Measurements from ENCODE around the gene CNNM1. TPM values are rescaled to one million over a fixed set of nuclear protein-coding genes. Genes with fewer than 3 reads are reported as not detected.

The CNNM1 gene
- total and polyA plus RNA-seq, 2 donors (not counting 3 experiments of a cell fraction or from before 2014, with no cell fraction given) = not detected

DNA sequence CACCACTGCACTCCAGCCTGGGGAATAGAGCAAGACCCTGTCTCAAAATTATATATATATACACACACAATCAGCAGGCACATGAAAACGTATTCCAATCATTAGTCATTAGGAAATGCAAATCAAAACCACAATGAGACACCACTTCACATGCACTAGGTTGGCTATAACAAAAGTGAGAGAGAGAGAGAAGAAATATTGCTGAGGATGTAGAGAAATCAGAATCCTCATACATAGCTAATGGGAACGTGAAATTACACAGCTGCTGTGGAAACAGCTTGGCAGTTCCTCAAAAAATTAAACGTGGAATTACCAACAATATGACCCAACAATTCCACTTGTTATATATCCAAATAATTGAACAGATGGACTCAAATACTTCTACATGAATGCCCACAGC lies 43.3 kb upstream of the CNNM1 start:
- dilution Hi-C loops (cut with MboI; ENCODE audit: extremely low pct_ligation_motif_present, low sequenced_read_pairs) = no loop called here

DNA sequence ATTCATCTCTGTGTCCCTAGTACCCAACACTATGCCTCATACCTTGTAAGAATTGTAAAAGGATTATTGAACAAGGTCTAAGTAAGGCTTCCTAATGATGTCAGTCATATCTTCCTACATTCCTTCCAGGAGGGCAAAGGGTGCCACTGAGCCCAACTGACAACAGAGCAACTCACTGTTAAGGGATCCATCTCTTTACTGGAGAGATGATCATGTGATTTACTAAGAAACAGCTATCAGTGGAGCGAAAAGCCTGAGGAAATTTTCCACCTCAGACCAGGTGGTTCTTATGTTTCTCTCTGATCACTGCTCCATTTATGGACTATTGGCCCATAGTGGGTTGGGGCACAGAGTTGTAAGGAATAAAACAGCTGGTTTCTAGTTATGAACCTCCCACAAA lies 38.9 kb upstream of the CNNM1 start:
- CTCF ChIA-PET = interaction anchor here (0.9 to 1.3 kb wide), 2 partner anchors 13 to 44 kb away, joined by 3 to 5 read pairs; no protein-coding TSS in a partner anchor
- Histone ChIP-seq H3K27ac (ENCODE audit: insufficient read depth, low read depth, low read length) (no peak overlapping the region), H3K27me3 (ENCODE audit: control insufficient read depth in 2 of 2, insufficient read depth in 2 of 2, low read length in 2 of 2) (no peaks in the 10 kb centered on the region), H2AFZ (ENCODE audit: low read depth, low read length) (no peak overlapping the region), H3K4me3 (replicated peaks in 1 of 3; ENCODE audit: insufficient read depth in 1 of 3, low read depth in 1 of 3, low read length in 3 of 3) (no peak overlapping the region), H3K9me3 (replicated peaks; ENCODE audit: control insufficient read depth, insufficient read depth, low read length) (no peaks in the 10 kb centered on the region), H3K79me2 (ENCODE audit: control insufficient read depth, insufficient read depth, low read length) (no peaks in the 10 kb centered on the region), H3K36me3 (ENCODE audit: control insufficient read depth in 2 of 2, extremely low read depth in 1 of 2, insufficient read depth in 2 of 2, low read length in 2 of 2) (no peaks in the 10 kb centered on the region), H4K20me1 (replicated peaks; ENCODE audit: control insufficient read depth, extremely low read depth, insufficient read depth, low read length) (no peaks in the 10 kb centered on the region), H3K9me1 (replicated peaks; ENCODE audit: control insufficient read depth, extremely low read depth, insufficient read depth, low read length) (no peaks in the 10 kb centered on the region), H3K9ac (replicated peaks; ENCODE audit: extremely low read depth, insufficient read depth, low read length) (no peak overlapping the region), H3K4me2 (ENCODE audit: insufficient read depth, low read length) (no peak overlapping the region), H3K4me1 (ENCODE audit: control insufficient read depth, extremely low read depth, insufficient read depth, low read length) (no peaks in the 10 kb centered on the region)
- intact Hi-C loops (cut with micrococcal nuclease) (no loop called here), dilution Hi-C loops (cut with MboI; ENCODE audit: extremely low pct_ligation_motif_present, low sequenced_read_pairs) (no loop called here)
- TF ChIP-seq POLR2A (IDR thresholded peaks at IDR 0.05; ENCODE audit: low read depth, low read length) (no peak), EZH2 (IDR thresholded peaks at IDR 0.05; ENCODE audit: borderline replicate concordance, low read depth, low read length, severe bottlenecking) (no peak), MYC (IDR thresholded peaks at IDR 0.05; ENCODE audit: low read depth, low read length) (no peak), POLR2AphosphoS5 (IDR thresholded peaks at IDR 0.05; ENCODE audit: insufficient read depth, low read depth, low read length) (no peak), FOS (IDR thresholded peaks at IDR 0.05; ENCODE audit: borderline replicate concordance, insufficient read depth, low read length) (no peak), JUN (IDR thresholded peaks at IDR 0.05; ENCODE audit: borderline replicate concordance, insufficient read depth, insufficient read length, low read depth) (no peak), GATA2 (IDR thresholded peaks at IDR 0.05; ENCODE audit: insufficient read depth, insufficient read length, low read depth, low read length) (no peak)
- TF ChIP-seq, protein P1, sequence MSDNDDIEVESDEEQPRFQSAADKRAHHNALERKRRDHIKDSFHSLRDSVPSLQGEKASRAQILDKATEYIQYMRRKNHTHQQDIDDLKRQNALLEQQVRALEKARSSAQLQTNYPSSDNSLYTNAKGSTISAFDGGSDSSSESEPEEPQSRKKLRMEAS (IDR thresholded peaks at IDR 0.05; ENCODE audit: insufficient read depth, insufficient read length) = no peak
- TF ChIP-seq, protein P2, sequence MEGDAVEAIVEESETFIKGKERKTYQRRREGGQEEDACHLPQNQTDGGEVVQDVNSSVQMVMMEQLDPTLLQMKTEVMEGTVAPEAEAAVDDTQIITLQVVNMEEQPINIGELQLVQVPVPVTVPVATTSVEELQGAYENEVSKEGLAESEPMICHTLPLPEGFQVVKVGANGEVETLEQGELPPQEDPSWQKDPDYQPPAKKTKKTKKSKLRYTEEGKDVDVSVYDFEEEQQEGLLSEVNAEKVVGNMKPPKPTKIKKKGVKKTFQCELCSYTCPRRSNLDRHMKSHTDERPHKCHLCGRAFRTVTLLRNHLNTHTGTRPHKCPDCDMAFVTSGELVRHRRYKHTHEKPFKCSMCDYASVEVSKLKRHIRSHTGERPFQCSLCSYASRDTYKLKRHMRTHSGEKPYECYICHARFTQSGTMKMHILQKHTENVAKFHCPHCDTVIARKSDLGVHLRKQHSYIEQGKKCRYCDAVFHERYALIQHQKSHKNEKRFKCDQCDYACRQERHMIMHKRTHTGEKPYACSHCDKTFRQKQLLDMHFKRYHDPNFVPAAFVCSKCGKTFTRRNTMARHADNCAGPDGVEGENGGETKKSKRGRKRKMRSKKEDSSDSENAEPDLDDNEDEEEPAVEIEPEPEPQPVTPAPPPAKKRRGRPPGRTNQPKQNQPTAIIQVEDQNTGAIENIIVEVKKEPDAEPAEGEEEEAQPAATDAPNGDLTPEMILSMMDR (IDR thresholded peaks at IDR 0.05; ENCODE audit: extremely low read depth in 1 of 2, insufficient read depth in 1 of 2, low read depth in 1 of 2, low read length in 2 of 2) = no peak
- no TSS peak for BruUV-seq (replicated peaks)
- no peak for DNase-seq (ENCODE audit: low read depth, low spot score)
- POLR2A ChIA-PET = no interaction called here
- FAIRE-seq = no peak

More for the DNA sequence above, 43.3 kb upstream of the CNNM1 start:
- H3K27me3 ChIP-seq (ENCODE audit: control insufficient read depth in 2 of 2, insufficient read depth in 2 of 2, low read length in 2 of 2) = no peaks in the 10 kb centered on the region
- H3K9ac ChIP-seq (replicated peaks; ENCODE audit: extremely low read depth, insufficient read depth, low read length) = no peak overlapping the region
- no peak for DNase-seq (ENCODE audit: low read depth, low spot score)
- H2AFZ ChIP-seq (ENCODE audit: low read depth, low read length) = no peak overlapping the region
- BruUV-seq (replicated peaks) = no TSS peak
- no peaks in the 10 kb centered on the region for H3K79me2 ChIP-seq (ENCODE audit: control insufficient read depth, insufficient read depth, low read length)
- no peaks in the 10 kb centered on the region for H3K4me1 ChIP-seq (ENCODE audit: control insufficient read depth, extremely low read depth, insufficient read depth, low read length)
- intact Hi-C loops (cut with micrococcal nuclease) = no loop called here
- H3K4me3 ChIP-seq (replicated peaks in 1 of 3; ENCODE audit: insufficient read depth in 1 of 3, low read depth in 1 of 3, low read length in 3 of 3) = no peak overlapping the region
- no peaks in the 10 kb centered on the region for H4K20me1 ChIP-seq (replicated peaks; ENCODE audit: control insufficient read depth, extremely low read depth, insufficient read depth, low read length)
- no peaks in the 10 kb centered on the region for H3K36me3 ChIP-seq (ENCODE audit: control insufficient read depth in 2 of 2, extremely low read depth in 1 of 2, insufficient read depth in 2 of 2, low read length in 2 of 2)
- no peak overlapping the region for H3K27ac ChIP-seq (ENCODE audit: insufficient read depth, low read depth, low read length)
- ChIA-PET CTCF (interaction anchor here (1.8 kb wide), 1 partner anchor 9 kb away, joined by 7 read pairs; no protein-coding TSS in a partner anchor), POLR2A (no interaction called here)
- no peak overlapping the region for H3K4me2 ChIP-seq (ENCODE audit: insufficient read depth, low read length)
- no peaks in the 10 kb centered on the region for H3K9me3 ChIP-seq (replicated peaks; ENCODE audit: control insufficient read depth, insufficient read depth, low read length)
- TF ChIP-seq POLR2A (IDR thresholded peaks at IDR 0.05; ENCODE audit: low read depth, low read length) = no peak
- no peak for TF ChIP-seq MYC (IDR thresholded peaks at IDR 0.05; ENCODE audit: low read depth, low read length)
- TF ChIP-seq, protein P1 (IDR thresholded peaks at IDR 0.05; ENCODE audit: insufficient read depth, insufficient read length) = no peak
- TF ChIP-seq EZH2 (IDR thresholded peaks at IDR 0.05; ENCODE audit: borderline replicate concordance, low read depth, low read length, severe bottlenecking) = no peak
- no peak for TF ChIP-seq FOS (IDR thresholded peaks at IDR 0.05; ENCODE audit: borderline replicate concordance, insufficient read depth, low read length)
- no peak for TF ChIP-seq POLR2AphosphoS5 (IDR thresholded peaks at IDR 0.05; ENCODE audit: insufficient read depth, low read depth, low read length)
- H3K9me1 ChIP-seq (replicated peaks; ENCODE audit: control insufficient read depth, extremely low read depth, insufficient read depth, low read length) = no peaks in the 10 kb centered on the region
- FAIRE-seq = no peak

Measured in endothelial cell of umbilical vein (primary cell).